ENCODE results near the gene LRRC53. TPM values are rescaled to one million over a fixed set of nuclear protein-coding genes. Genes with fewer than 3 reads are reported as not detected.
A peak's percentile ranks its signal among the peaks of the same experiment; 100 is the strongest.

LRRC53 gene
- total RNA-seq, 2 donors from 2014 or later: not detected

- no peaks in the 10 kb centered on the region for H3K9me3 Mint-ChIP-seq
These were observed 6.3 kb downstream of the LRRC53 start for GRCh38 chr1:74505928-74506710.

GRCh38 chr1:74504933-74505512, 7.4 kb downstream of the LRRC53 start:
- no peak for ATAC-seq (replicated peaks)

More at GRCh38 chr1:74505928-74506710, 6.3 kb downstream of the LRRC53 start:
- no peak overlapping the region for H3K27ac Mint-ChIP-seq
- no peaks in the 10 kb centered on the region for H3K36me3 Mint-ChIP-seq (ENCODE audit: low read depth)
- H3K4me3 Mint-ChIP-seq: no peak overlapping the region
- H3K27me3 Mint-ChIP-seq: no peaks in the 10 kb centered on the region
- H3K4me1 Mint-ChIP-seq: no peaks in the 10 kb centered on the region
- no peak for ATAC-seq (replicated peaks)

GRCh38 chr1:74504125-74504932, 8.1 kb downstream of the LRRC53 start:
- Mint-ChIP-seq H3K4me3 (no peak overlapping the region), H3K27me3 (no peaks in the 10 kb centered on the region), H3K9me3 (no peaks in the 10 kb centered on the region)

More at GRCh38 chr1:74504933-74505512, 7.4 kb downstream of the LRRC53 start:
- Mint-ChIP-seq H3K4me3 (no peak overlapping the region), H3K27me3 (no peaks in the 10 kb centered on the region), H3K27ac (no peak overlapping the region), H3K9me3 (no peaks in the 10 kb centered on the region), H3K36me3 (ENCODE audit: low read depth) (no peaks in the 10 kb centered on the region), H3K4me1 (no peaks in the 10 kb centered on the region)

GRCh38 chr1:74502858-74503257, 9.6 kb downstream of the LRRC53 start:
- no peaks in the 10 kb centered on the region for H3K36me3 Mint-ChIP-seq (ENCODE audit: low read depth)
- H3K27me3 Mint-ChIP-seq: no peaks in the 10 kb centered on the region
- no peak for ATAC-seq (replicated peaks)
- no peak overlapping the region for H3K27ac Mint-ChIP-seq
- H3K4me1 Mint-ChIP-seq: no peaks in the 10 kb centered on the region
- no peaks in the 10 kb centered on the region for H3K9me3 Mint-ChIP-seq
- H3K4me3 Mint-ChIP-seq: no peak overlapping the region

More at GRCh38 chr1:74504125-74504932, 8.1 kb downstream of the LRRC53 start:
- no peaks in the 10 kb centered on the region for H3K36me3 Mint-ChIP-seq (ENCODE audit: low read depth)
- H3K27ac Mint-ChIP-seq: no peak overlapping the region
- peak; percentile 46 for ATAC-seq (replicated peaks)
- no peaks in the 10 kb centered on the region for H3K4me1 Mint-ChIP-seq

- H3K27me3 Mint-ChIP-seq: no peaks in the 10 kb centered on the region
- H3K4me3 Mint-ChIP-seq: no peak overlapping the region
- H3K36me3 Mint-ChIP-seq (ENCODE audit: low read depth): no peaks in the 10 kb centered on the region
- H3K4me1 Mint-ChIP-seq: no peaks in the 10 kb centered on the region
- no peak overlapping the region for H3K27ac Mint-ChIP-seq
- ATAC-seq (replicated peaks): no peak
- no peaks in the 10 kb centered on the region for H3K9me3 Mint-ChIP-seq
These were observed 10.0 kb downstream of the LRRC53 start for GRCh38 chr1:74502432-74502831.

- no peak for ATAC-seq (replicated peaks)
- no peak overlapping the region for H3K27ac Mint-ChIP-seq
- H3K4me1 Mint-ChIP-seq: no peaks in the 10 kb centered on the region
- H3K36me3 Mint-ChIP-seq (ENCODE audit: low read depth): no peaks in the 10 kb centered on the region
- H3K4me3 Mint-ChIP-seq: no peak overlapping the region
- no peaks in the 10 kb centered on the region for H3K27me3 Mint-ChIP-seq
- H3K9me3 Mint-ChIP-seq: no peaks in the 10 kb centered on the region
These were observed 13.5 kb downstream of the LRRC53 start for GRCh38 chr1:74498901-74499300.

GRCh38 chr1:74496669-74497068, 15.7 kb downstream of the LRRC53 start:
- Mint-ChIP-seq H3K27ac (no peak overlapping the region), H3K9me3 (no peaks in the 10 kb centered on the region), H3K4me3 (no peak overlapping the region), H3K36me3 (ENCODE audit: low read depth) (no peaks in the 10 kb centered on the region), H3K27me3 (no peaks in the 10 kb centered on the region), H3K4me1 (no peaks in the 10 kb centered on the region)
- ATAC-seq (replicated peaks): no peak

GRCh38 chr1:74486036-74486435, 26.4 kb downstream of the LRRC53 start:
- Mint-ChIP-seq H3K27ac (no peak overlapping the region), H3K4me3 (no peak overlapping the region), H3K4me1 (no peaks in the 10 kb centered on the region), H3K27me3 (peaks cover 6% of the 10 kb centered on the region), H3K9me3 (no peaks in the 10 kb centered on the region), H3K36me3 (ENCODE audit: low read depth) (no peaks in the 10 kb centered on the region)
- ATAC-seq (replicated peaks): no peak

GRCh38 chr1:74485622-74486021, 26.8 kb downstream of the LRRC53 start:
- Mint-ChIP-seq H3K9me3 (no peaks in the 10 kb centered on the region), H3K4me3 (no peak overlapping the region), H3K4me1 (no peaks in the 10 kb centered on the region), H3K27ac (no peak overlapping the region), H3K36me3 (ENCODE audit: low read depth) (no peaks in the 10 kb centered on the region), H3K27me3 (peaks cover 6% of the 10 kb centered on the region)
- no peak for ATAC-seq (replicated peaks)

- Mint-ChIP-seq H3K27me3 (peaks cover 6% of the 10 kb centered on the region), H3K36me3 (ENCODE audit: low read depth) (no peaks in the 10 kb centered on the region), H3K4me1 (no peaks in the 10 kb centered on the region), H3K9me3 (no peaks in the 10 kb centered on the region), H3K4me3 (no peak overlapping the region), H3K27ac (no peak overlapping the region)
- no peak for ATAC-seq (replicated peaks)
These were observed 30.8 kb downstream of the LRRC53 start for GRCh38 chr1:74481607-74482006.

- H3K9me3 Mint-ChIP-seq: no peaks in the 10 kb centered on the region
- no peaks in the 10 kb centered on the region for H3K4me1 Mint-ChIP-seq
- H3K27me3 Mint-ChIP-seq: peaks cover 9% of the 10 kb centered on the region
- no peak overlapping the region for H3K4me3 Mint-ChIP-seq
- no peak for ATAC-seq (replicated peaks)
- H3K36me3 Mint-ChIP-seq (ENCODE audit: low read depth): no peaks in the 10 kb centered on the region
- no peak overlapping the region for H3K27ac Mint-ChIP-seq
These were observed 32.3 kb downstream of the LRRC53 start for GRCh38 chr1:74480068-74480467.

GRCh38 chr1:74478979-74479378, 33.4 kb downstream of the LRRC53 start:
- H3K27ac Mint-ChIP-seq: no peak overlapping the region
- H3K9me3 Mint-ChIP-seq: no peaks in the 10 kb centered on the region
- ATAC-seq (replicated peaks): no peak
- no peaks in the 10 kb centered on the region for H3K36me3 Mint-ChIP-seq (ENCODE audit: low read depth)
- H3K4me1 Mint-ChIP-seq: no peaks in the 10 kb centered on the region
- peaks cover 3% of the 10 kb centered on the region for H3K27me3 Mint-ChIP-seq
- no peak overlapping the region for H3K4me3 Mint-ChIP-seq

- Mint-ChIP-seq H3K9me3 (no peaks in the 10 kb centered on the region), H3K36me3 (ENCODE audit: low read depth) (no peaks in the 10 kb centered on the region), H3K27me3 (peaks cover 11% of the 10 kb centered on the region), H3K4me3 (no peak overlapping the region), H3K27ac (no peak overlapping the region), H3K4me1 (no peaks in the 10 kb centered on the region)
- no peak for ATAC-seq (replicated peaks)
These were observed 37.8 kb downstream of the LRRC53 start for GRCh38 chr1:74474585-74474984.

- Mint-ChIP-seq H3K27me3 (peaks cover 11% of the 10 kb centered on the region), H3K4me3 (no peak overlapping the region), H3K36me3 (ENCODE audit: low read depth) (no peaks in the 10 kb centered on the region), H3K27ac (no peak overlapping the region), H3K4me1 (no peaks in the 10 kb centered on the region), H3K9me3 (no peaks in the 10 kb centered on the region)
- ATAC-seq (replicated peaks): no peak
These were observed 40.9 kb downstream of the LRRC53 start for GRCh38 chr1:74471470-74471869.

- Mint-ChIP-seq H3K4me3 (no peak overlapping the region), H3K36me3 (ENCODE audit: low read depth) (no peaks in the 10 kb centered on the region)
- ATAC-seq (replicated peaks): no peak
These were observed 41.5 kb downstream of the LRRC53 start for GRCh38 chr1:74470936-74471335.

More at GRCh38 chr1:74470936-74471335, 41.5 kb downstream of the LRRC53 start:
- no peak overlapping the region for H3K27ac Mint-ChIP-seq
- H3K27me3 Mint-ChIP-seq: peaks cover 8% of the 10 kb centered on the region
- no peaks in the 10 kb centered on the region for H3K4me1 Mint-ChIP-seq
- H3K9me3 Mint-ChIP-seq: no peaks in the 10 kb centered on the region
